HG03521 (cell line): ENCODE data around the gene SEMA5B.

ENCODE experiments used
- ATAC-seq: cut with Tn5 transposase; IDR thresholded peaks from one replicate; pipeline ENCODE4 v1.9.1; 2021; ENCODE audit warnings: mild to moderate bottlenecking, moderate library complexity; ENCODE audit not compliant: unreplicated experiment

Gene SEMA5B

DNA sequence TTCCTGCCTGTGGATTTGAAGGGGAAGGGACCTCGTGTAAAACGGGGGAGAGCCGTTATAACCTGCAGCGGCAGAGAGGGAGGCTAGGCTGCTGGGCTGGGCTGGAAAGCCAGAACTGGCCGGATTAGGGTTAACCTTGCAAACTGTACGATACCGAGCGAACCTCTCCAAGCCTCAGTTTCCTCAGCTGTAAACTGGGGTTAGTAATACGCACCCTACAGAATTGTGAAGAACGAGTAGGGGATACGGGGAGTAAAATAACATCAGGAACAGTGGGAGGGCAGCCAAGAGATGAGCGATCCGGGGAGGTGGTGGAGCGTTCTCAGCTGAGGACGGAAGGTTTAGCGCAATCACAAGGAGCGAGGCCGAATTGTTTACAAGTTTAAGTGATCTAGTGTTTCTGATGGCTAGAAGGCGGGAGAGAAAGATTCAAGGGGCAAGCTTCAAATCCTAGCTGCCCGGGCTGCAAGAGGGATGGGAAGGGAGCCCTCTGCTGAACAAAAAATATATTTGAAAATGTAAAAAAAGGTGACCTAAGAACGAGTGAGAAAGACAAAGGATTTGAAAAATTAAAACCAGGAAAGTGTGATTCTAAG lies 768 bp upstream of the SEMA5B start:
- no peak for ATAC-seq

DNA sequence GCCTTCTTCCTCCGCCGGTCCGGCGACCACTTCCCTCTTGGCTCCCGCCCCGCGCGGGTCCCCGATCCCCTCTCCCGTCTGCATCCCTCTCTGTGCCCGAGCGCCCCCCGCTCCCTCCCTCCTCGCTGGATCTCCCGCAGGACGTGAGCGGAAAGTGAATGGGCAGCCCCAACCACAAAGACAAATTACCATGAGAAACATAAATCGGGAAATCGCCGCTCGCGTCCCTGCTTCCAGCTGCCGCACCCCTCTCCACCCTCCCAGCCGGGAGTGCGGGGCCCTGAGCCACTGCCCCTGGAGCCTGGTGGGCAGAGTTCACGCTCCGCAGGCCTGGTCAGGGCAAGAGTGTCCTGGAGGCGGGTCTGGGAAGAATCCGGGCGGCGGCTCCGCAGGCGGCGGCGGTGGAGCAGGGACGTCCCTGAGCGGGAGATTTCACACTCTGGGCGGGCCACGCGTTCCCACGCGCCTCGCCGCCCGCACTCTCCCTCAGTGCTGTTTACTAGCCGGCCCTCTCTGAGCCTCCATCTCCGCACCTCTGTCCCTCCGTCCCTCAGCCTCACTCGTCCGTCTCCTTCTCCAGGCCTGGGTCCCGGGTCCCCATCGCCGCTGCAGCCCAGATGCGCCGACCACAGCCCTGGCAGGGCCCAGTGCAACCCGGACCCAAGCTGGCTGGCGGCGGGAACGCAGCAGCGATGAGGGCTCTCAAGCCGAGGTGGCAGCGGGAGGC lies 835 bp downstream of the SEMA5B start:
- no peak for ATAC-seq

GRCh38 chr3:123025642-123026521 lies 1.7 kb downstream of the SEMA5B start:
- no peak for ATAC-seq

- ATAC-seq = no peak
Observed at GRCh38 chr3:123024056-123024455, 3.5 kb downstream of the SEMA5B start.

- ATAC-seq = no peak
Observed at GRCh38 chr3:123021996-123022510, 5.5 kb downstream of the SEMA5B start.

- no peak for ATAC-seq
Observed at GRCh38 chr3:123021388-123021787, 6.2 kb downstream of the SEMA5B start.

DNA sequence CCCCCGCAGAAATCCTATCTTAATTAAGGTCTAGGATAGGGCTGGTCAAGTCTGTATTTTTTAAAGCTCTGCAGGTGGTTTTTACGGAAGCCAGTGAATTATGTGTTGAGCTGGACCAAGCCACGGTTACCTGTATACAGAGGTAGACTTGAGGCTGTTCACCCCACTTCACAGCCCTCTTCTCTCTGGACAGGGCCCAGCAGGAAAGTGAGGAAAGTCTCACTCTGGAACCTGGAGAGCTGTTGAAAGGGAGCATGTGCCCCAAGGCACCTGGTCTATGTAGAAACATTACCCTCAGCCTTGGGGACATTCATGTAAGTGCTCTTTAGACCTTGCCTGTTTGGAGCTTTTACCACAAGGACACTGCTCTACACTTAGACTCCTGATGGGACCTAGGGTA lies 6.9 kb downstream of the SEMA5B start:
- no peak for ATAC-seq

- ATAC-seq = no peak
Observed at GRCh38 chr3:123019591-123019990, 8.0 kb downstream of the SEMA5B start.

DNA sequence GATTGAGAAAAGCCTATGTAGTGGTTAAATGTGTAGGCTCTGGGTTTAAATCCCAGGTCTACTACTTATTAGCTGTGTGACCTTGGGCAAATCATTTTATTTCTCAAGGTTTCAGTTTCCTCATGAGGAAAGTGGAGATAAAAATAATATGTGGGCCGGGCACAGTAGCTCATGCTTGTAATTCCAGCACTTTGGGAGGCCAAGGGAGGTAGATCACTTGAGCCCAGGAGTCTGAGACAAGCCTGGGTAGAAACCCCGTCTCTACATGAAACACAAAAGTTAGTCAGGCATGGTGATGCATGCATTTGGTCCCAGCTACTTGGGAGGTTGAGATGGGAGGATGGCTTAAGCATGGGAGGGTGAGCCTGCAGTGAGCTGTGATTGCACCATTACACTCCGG lies 8.4 kb downstream of the SEMA5B start:
- no peak for ATAC-seq

GRCh38 chr3:123018683-123019082 lies 8.9 kb downstream of the SEMA5B start:
- ATAC-seq = no peak

DNA sequence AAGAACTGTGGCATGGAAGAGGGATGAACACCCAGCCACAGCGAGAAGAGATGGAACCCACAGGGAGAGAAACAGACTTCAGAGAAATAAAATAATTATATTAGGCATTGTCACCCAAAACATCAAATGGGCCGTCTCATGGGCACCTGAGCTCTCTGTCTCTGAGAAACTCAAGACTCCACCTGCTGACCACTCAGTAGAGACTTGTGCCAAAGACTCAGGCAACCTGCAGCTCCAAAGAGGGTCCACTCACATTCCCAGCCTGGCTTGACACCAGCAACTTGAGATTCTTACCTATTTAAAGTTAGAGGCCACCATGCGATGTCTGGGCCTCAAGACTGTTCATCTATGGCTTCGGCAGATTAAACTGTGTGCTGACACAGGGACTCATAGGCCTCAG lies 12.0 kb downstream of the SEMA5B start:
- ATAC-seq = no peak

GRCh38 chr3:123013876-123014275 lies 13.7 kb downstream of the SEMA5B start:
- ATAC-seq = no peak

- ATAC-seq = no peak
Observed at GRCh38 chr3:123012652-123013051, 14.9 kb downstream of the SEMA5B start.

GRCh38 chr3:123011447-123011846 lies 16.1 kb downstream of the SEMA5B start:
- ATAC-seq = no peak

DNA sequence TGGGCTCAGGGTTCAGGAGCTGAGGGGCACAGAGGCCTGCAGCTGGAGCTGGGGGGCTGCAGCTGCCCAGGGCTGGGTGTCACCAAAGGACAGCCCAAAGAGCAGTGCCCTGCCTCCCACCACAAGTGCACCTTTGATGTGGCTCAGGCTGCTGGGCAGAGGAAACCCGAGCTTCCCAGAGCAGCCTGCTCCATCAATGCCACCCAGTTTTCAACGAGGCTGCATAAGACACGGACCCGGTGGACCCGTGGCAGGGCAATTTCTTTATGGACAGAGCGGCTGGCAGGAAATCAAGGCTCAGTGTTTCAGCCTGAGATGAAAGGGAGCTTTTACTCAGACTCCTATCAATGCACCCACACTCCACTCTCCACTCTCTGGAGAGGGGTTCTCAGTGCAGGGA lies 18.7 kb downstream of the SEMA5B start:
- no peak for ATAC-seq

DNA sequence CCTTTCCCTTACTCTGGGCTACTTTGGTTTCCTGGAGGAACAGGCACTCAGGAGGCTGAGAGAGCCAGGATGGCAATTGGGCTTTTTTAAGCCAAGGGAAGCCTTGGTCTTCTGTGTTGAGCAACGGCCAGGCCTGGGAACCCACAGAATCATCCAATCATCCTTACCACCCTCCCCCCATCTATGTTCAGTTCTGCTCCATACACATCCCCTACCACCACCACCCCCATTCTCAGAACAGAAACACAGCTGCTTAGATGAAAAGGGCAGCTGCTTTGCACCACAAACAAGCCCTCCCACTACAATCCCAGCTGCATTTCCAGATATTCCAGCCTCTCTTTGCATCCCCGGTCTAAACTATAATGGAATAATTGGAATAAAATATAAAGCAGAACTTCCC lies 21.0 kb downstream of the SEMA5B start:
- no peak for ATAC-seq

- no peak for ATAC-seq
Observed at GRCh38 chr3:123005291-123005690, 22.3 kb downstream of the SEMA5B start.

GRCh38 chr3:123004201-123004918 lies 23.2 kb downstream of the SEMA5B start:
- ATAC-seq = no peak

- no peak for ATAC-seq
Observed at GRCh38 chr3:123002749-123003497, 24.6 kb downstream of the SEMA5B start.

DNA sequence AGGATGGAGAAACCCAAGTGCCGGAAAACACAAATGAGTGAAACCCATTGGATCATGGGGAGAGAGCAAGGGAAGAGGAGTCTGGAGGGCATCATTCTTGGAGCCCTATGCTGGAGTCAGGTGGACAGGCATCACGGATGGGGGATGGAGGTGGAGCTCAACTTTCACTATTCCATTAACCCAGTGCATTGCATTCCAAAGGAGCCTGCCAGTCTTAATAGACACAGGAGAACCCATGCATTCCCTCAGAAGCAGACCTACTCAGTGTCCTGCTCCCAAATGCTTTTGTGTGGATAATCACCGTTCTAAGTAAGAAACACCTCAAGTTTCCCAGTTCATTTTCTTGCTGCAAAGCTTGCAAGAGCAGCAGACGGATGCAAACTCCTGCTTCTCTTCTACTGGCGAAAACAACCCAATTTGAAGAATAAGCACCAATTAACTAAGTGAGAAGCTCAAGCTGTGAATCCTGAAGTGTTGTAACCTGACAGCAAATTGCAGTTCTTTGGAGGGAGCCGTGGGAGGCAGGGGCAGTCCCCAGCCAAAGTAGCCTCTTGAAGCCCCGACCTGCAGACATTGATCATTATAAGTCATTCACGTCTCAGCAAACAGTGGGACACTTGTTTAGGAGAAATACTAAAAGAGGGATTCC lies 25.3 kb downstream of the SEMA5B start:
- no peak for ATAC-seq
